GM18870 (cell line): Measurements from ENCODE around the gene FAM9A.

Experiments
- ATAC-seq: cut with Tn5 transposase; IDR thresholded peaks from one replicate; pipeline ENCODE4 v1.9.1; 2021; ENCODE audit warnings: moderate library complexity; ENCODE audit not compliant: unreplicated experiment

The FAM9A gene

DNA sequence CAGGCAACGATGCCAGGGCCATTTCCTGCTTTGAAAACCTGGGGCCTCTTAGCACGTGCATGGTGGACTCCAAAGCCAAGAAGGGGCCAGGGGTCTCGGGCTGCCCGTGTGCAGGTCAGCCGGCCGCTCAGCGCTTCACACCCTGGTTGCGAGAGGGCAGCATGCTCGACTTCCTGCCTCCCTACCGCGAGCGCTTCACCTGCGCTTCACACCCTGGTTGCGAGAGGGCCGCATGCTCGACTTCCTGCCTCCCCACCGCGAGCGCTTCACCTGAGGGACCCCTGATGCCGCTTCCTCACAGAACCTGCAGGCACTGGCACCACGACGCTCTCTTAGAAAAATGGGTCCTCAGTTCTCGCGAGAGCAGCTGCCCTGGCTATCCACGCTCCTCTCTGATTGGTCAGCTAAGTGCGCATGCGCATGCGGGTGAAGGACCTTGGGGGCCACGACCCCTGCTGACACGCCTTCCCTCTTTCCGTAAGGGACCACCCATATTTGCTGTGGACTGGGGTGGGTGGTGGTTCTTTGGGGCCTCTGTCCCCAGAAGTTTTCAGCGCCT, at the start of gene FAM9A:
TSS of gene FAM9A (minus strand) at position 343 of the 559 bp plus-strand sequence. CDS start 1,212 bp downstream, outside the sequence.
- ATAC-seq, result no peak

DNA sequence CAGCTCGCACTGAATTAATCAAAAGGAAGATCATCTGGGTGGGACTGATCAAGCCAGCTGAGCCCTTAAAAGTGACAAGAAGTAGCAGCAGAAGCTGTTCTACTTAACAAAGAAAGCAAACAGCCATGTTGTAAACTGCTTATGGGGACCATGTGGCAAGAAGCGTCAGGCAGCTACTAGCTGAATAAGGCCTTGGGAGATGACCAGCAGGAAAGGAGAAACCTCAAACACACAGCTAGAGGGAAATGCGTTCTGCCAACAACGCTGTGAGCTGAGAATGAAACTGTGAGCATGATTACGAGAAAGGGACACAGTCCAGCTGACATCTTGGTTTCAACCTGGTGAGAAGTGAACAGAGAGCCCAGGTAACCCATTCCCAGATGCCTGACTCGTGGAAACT, 49.3 kb upstream of the FAM9A start:
- ATAC-seq, result no peak

DNA sequence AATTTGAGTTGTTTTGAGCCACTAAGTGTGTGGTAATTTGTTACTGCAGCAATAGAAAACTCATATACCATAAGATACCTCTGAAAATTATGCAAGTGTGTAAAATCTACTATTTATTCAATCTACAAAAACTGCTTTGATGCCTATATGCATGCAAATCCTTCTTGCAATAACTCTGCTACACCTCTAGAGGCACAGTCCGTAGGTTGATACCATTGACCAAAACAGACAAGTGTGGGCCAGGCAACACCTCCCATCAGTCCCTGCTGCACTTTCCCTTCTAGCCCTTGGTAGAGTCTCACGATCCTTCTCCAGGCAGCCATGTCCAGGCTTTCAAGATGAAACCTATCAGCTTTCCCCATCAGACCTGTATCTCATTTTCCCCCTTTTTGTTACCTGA, 48.8 kb upstream of the FAM9A start:
- ATAC-seq, result peak; percentile 52

DNA sequence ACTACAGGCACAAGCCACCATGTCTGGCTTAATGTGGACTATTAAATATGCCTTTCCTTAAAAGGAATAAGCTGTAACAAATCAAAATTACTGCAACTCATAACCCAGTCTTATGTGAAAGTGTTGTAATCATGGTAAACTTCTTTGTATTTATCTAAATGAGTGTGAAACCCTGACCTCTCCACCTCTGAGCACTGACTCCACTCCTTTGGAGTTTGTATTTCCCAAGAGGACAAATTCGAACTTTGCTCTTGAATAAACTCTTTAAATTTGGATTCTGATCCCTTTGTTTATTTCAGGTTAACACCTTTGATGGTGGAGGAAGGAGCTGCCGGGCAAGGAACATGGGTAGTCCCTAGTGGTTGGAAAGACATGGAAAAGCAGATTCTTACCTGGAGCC, 48.3 kb upstream of the FAM9A start:
- ATAC-seq, result no peak

DNA sequence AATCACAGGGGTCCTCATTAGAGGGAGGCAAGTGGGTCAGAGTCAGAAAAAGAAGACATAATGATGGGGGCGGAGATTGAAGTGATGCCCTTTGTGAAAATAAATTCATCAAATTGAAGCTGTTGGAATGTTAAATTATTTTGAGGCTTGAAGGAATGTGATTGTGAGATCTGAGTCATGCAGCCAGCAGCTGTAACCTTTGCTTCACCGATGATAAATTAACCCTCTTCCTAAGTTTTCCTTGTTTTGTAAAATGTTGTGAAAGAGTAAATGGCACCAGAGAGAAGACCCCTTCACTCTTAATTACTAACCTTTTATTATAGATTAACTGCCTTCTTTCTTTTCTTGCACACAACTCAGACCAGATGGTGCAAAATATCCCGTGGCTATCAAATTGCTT, 47.7 kb upstream of the FAM9A start:
- no peak for ATAC-seq

DNA sequence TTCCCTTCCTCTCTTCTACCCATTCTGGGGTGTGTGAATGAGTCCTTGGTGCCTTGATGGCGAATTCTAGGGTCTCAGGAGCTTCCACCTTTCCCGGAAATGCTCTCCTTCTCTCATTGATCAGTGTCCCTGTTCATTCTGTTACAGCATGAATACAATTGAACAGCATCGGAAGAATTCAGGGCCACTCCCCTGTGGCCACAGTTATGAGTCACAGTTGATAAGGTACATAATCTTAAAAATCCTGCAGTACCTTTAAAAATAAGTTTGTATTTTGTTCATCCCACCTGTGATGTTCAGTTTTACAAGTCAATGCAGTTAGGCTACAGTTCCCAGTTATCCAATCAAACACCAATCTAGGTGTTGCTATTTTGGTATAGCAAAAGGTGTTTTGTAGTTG, 47.3 kb upstream of the FAM9A start:
- no peak for ATAC-seq

DNA sequence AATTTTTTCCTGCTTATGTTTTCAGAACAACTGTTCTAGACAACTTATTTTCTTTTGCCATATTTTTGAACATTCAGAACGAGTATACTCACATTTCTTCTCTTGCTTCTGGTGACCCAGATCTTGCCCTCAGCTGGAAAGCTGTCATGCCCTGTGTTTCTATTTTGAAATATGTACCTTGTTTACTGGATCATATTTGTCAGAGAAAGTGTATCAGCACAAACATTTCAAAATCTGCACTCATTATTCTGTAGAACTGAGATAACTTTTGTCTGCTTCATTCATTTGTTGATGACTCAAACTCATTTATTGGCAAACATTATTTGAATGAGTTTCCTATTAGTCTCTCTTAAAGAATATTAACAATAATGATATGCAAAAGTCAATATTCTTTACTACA, 46.2 kb upstream of the FAM9A start:
- no peak for ATAC-seq

DNA sequence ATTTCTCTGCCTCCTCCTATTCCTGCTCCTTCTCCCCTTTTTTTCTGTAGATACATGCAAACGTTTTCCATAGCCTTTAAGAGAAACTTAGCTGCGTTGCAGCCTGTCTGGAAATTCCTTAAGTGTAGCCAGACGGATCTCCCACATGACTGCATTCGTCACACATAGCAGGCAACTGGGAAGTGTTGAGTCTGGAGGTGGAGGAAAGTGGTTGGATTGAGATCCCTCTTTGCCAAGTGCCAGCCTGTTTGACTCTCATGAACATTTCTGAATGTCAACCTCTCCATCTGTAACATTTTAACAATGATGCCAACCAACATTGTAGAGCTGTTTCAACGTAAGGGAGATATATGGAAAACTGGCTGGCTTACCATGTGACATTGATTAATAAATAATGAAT, 45.1 kb upstream of the FAM9A start:
- no peak for ATAC-seq

DNA sequence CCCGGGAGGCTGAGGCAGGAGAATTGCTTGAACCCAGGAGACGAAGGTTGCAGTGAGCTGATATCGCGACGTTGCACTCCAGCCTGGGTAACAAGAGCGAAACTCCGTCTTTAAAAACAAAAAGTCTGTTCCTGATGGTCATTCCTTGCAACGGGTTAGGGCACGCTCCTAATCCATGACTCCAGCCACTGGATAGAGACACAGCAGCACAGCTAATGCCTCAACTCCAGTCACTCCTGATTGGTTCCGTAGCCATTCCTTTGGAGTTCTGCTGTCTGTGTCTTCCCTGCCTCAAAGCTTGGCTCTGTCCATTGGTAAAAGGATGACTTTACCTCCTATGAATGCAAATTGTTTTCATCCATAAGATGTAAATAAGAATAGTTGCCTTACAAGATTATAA, 44.3 kb upstream of the FAM9A start:
- ATAC-seq, result no peak

DNA sequence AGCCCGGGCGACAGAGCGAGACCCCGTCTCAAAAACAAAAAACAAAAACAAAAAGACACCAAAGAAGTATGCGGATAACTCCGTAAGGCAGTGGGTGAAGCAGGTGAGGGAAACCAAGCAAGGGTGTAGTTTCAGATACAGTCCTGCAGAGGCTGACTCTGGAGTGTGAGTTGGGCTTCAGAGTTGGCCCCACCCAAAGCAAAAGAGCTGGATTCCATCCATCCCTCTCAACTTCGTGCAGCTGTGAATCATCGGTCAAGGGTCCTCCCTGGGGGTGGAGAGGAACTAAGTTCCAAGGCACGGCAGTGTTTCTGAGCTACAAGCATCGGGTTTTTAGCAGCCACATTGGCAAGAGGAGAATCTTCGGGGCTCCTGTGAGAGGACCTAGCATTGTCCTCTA, 43.9 kb upstream of the FAM9A start:
- ATAC-seq, result no peak

DNA sequence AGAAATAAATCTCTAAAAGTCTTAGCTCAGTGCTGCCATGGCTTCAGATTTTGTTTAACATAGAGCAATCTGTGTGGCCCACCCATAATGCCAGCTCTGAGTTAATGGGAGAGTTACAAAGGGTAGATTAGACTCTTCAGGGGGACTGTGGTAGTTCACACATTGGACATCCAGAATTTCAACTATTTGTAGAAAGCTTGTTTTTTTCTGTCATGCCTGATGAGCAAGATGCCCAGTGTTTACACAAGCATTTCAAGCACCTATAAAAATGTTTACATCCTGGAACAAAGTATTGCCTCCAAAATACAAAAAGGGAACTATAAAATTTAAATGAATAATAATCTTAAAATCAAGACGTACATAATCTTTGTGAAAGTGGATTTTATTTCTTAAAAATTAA, 43.0 kb upstream of the FAM9A start:
- no peak for ATAC-seq

DNA sequence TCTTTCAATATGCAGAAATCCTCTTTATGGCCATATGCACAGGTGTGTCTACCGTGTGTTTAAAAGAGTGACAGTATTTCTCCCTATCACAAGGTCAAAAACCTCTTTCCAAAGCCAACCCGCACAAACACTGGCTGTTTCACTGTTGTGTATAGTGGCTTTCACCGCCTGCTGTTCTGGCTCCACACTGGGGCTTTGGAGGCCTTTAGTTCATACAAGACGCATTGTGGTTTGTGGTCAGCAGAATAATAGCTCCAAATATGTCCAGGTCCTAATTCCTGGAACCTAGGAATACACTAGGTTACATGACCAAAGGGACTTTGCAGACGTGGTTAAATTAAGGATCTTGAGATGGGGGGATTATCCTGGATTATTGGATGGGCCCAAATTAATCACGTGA, 40.7 kb upstream of the FAM9A start:
- no peak for ATAC-seq

DNA sequence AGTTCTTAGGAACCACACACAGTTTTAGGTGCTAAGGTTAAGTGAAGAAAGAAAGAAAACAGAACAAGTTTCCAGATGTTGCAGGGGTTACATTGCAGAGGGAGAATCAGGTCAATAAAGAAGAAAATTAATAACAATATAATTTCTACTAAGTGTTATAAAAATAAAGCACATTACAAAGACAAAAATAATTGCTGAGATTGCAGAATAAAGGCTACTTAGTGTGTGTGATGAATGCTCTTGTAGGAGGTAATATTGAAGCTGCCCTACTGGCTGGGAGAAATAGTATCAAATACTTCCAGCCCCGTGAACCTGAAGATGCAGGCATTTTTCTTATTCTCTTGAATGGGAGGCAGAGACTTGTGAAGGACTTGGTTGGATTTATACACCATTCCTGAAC, 33.2 kb upstream of the FAM9A start:
- no peak for ATAC-seq

DNA sequence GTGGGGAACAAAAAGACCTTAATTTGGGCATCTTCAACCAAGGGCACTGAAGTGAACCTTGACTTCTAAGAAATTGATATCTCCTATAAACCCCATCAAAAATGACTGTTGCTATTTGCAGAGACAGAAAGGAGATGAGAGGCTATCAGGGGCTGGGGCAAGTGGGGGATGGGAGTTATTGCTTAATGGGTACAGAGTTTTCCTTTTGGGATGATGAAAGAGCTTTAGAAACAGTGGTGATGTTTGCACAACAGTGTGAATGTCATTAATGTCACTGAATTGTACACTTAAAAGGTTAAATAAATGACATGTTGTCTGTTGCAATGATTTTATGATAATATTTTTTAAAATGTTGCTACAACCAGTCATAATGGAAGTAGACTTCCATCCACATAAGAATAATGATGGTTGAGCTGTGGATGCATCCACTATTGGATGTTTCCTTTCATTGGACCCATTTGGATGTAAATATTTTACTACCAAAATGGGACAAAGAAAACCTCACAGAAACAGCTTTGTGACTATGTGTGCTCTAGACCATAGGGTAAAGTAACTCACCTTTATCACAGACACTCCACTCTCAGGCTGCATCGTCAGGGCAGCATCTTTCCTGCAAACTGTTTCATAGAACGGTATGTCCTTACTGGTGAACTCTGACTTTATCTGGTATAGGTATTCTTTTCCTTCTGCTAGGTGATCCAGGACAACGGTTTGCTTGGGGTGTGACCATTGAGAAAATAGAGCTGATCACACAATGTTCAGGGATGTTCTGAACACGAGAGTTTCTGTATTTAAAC, 31.6 kb upstream of the FAM9A start:
- no peak for ATAC-seq

DNA sequence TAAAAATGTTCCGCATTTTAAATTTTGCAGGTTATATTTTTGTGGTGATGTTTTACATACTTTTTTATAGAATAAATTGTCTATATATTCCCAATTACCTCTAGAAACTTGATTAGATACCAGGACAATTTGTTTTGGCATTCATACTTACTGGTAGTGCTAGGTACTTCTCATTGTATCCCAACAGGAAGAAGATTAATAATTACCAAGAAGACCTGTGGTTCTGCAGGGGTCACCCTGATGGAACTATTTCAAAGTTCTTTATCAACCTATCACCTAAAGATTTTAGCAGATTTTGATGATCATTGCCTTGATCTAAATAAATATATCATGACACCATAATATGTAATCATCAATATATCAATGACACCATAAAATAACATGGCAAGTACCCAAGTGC, 22.5 kb upstream of the FAM9A start:
- no peak for ATAC-seq

DNA sequence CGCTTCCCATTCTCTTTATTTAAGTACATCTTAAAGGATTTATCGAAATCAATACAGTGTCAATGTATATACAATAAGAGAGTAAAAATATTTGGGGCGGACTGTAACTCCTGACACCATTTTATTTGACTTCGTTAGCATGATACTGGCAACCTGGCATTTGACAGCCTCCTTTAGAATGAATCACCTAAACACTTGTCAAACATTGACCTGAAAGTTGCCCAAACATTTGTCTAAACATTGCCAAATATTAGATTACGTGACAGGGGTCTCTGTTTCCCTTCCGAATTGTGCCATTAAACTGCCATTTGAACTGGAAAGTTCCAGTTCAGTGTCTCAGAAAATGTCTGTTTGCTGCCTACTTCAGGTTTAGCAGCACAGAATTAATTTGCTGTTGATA, 20.8 kb upstream of the FAM9A start:
- no peak for ATAC-seq

DNA sequence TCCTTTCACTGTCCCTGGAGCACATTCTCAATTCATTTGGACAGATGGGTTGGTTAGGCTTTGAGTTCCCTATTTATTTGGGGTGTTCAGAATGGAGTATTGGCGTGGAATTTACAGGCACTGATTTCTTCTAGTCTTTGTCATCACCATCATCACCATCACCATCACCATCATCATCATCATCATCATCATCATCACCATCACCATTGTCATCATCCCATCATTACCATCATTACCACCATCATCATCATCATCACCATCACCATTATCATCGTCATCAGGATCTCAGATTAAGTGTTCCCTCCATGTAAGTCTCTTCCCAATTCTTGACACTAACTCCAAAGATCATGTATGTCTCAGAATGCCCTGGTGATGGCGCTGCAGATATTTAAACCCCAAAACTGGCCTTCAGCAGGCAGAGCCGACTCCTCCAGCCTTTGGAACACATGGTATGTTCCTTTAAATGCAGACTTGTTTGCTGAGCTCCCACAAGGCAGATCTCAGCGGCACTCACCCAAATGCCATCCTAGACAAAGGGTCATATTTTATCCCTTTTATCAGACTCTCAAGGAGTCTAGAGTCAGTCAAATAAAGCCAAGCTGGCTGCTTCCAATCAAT, 19.8 kb upstream of the FAM9A start:
- ATAC-seq, result no peak

DNA sequence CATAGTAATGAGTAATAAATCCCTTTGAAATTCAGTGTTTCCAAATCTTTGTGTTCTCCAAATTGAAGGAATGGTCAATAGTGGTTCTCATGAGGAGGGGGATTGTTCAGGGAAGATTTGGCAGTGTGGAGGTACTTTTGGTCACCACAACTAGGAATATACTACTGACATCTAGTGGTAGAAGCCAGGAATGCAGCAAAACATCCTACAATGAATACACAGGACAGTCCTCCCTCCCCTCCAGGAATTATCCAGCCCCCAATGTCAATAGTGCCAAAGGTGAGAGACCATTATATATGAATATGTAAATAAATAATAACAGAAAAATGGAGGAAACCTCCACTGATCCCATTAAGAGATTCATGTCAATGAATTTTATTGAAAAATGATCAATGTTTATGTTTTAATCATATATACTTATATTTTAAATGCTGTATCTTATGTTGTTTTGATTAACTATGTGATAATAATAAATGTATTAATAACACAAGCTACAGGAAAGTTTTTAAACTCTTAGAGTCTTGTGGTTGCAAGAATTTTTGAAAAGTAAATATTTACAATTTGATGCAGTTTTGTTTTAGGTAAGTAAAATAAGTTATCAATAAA, 14.4 kb upstream of the FAM9A start:
- ATAC-seq, result peak; percentile 70

DNA sequence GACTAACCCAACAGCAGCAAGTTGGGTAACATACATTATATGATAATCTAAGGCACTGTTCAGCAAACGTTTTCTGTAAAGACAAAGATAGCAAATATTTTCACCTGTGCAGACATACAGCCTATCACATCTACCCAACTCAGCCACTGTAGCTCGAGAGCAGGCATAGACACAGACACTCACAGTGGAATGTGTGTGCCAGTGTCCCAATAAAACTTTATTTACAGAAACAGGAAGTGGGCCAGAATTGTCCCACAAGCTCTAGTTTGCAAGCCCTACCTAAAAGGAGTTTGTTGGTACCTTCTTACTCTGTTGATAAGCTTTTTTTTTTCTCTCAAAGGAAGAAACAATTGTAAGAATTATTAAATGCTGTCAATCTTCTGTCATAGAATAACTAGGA, 11.9 kb upstream of the FAM9A start:
- no peak for ATAC-seq

DNA sequence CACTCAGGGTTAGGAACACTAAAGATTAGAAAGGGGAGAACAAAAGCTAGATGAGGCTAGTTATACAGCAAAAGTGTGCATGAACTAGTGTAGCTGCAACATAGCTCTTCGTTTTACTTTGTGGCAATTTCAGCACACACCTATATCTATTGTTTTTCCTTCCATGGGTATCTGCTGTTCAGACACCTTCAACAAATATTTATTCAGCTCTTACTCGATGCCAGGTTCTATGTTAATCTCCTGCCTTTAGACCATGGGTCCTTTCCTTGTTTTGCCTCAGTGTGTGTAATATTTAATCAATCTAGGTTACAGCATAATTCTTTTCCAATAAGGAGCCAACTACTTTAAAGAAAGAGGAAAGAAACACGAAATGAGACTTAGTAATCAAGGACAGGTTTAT, 10.4 kb upstream of the FAM9A start:
- no peak for ATAC-seq

DNA sequence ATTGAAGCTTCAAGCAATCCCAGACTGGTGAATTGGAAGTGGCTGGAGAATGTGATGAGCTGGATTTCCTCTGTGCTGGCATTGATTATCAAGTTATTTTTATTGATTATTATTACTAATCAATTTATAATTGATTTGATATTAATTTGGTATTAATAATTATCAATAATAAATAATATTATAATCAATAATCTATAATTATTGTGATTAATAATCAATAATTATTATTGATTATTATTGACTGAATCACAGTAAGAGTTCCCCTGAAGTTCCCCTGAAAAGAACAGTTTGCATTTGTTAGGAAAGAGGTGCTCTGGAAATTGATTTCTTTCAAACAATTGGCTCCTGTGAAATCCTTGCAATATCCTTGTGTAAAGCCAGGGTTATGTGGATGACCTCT, 7.5 kb upstream of the FAM9A start:
- ATAC-seq, result no peak

DNA sequence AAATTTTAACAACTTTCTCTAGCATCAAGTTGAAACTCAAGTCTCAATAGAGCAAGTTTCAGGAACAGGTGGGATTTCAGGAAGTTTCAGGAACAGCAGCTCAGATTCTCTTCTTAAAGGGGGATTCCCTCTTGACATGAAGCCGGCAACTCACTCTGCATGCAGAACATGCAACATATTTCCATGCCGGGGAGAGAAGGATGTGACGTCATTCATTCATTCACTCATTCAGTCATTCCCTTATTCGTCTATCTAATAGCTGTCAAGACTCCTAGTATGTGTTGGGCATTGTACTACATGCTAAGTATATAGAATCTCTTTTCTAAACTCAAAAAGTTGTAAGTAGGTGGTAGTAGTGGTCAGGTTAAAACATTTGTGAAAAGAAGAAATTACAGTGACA, 4.8 kb upstream of the FAM9A start:
- no peak for ATAC-seq
